HEK293T (cell line): Measurements from ENCODE around the gene PARM1.

ENCODE experiments used
- CTCF ChIA-PET: fragments of 350-600 bp; formaldehyde crosslinking; extraction: SDS; loops from one replicate; lab custom pipeline; 2021; ENCODE audit warnings: antibody characterized with exemption, inconsistent platforms; lab: Yijun Ruan, JAX
- POLR2A ChIA-PET: fragments of 350-600 bp; formaldehyde crosslinking; extraction: SDS; loops from one replicate; lab custom pipeline; 2020; ENCODE audit warnings: antibody characterized with exemption, inconsistent platforms; lab: Yijun Ruan, JAX
- DNase-seq: peaks from one replicate; pipeline ENCODE4 v3.0.0; 2012; ENCODE audit warnings: mixed read lengths; ENCODE audit errors: extremely low spot score
- ARNT ChIP-seq: fragments of 450-650 bp; IDR thresholded peaks from 2 replicates; pipeline ENCODE4 v1.6.1; 2017; ENCODE audit warnings: mild to moderate bottlenecking
- BHLHE40 ChIP-seq: fragments of 450-650 bp; IDR thresholded peaks from 2 replicates; pipeline ENCODE4 v1.6.1; 2016; ENCODE audit warnings: mild to moderate bottlenecking, moderate library complexity, borderline replicate concordance
- CTBP1 ChIP-seq: fragments of 450-650 bp; IDR thresholded peaks from 2 replicates; pipeline ENCODE4 v1.6.1; 2016; ENCODE audit warnings: borderline replicate concordance
- ELF4 ChIP-seq: fragments of 450-650 bp; IDR thresholded peaks from 2 replicates; pipeline ENCODE4 v1.6.1; 2017; ENCODE audit warnings: antibody characterized with exemption
- FOXA1 ChIP-seq: fragments of 450-650 bp; IDR thresholded peaks from 2 replicates; pipeline ENCODE4 v1.6.1; 2016; ENCODE audit warnings: mild to moderate bottlenecking
- FOXK2 ChIP-seq: fragments of 450-650 bp; IDR thresholded peaks from 2 replicates; pipeline ENCODE4 v1.6.1; 2016; ENCODE audit warnings: mild to moderate bottlenecking
- FOXM1 ChIP-seq: fragments of 450-650 bp; IDR thresholded peaks from 2 replicates; pipeline ENCODE4 v1.6.1; 2017; ENCODE audit warnings: mild to moderate bottlenecking, borderline replicate concordance
- HDGF ChIP-seq: fragments of 450-650 bp; IDR thresholded peaks from 2 replicates; pipeline ENCODE4 v1.6.1; 2017; ENCODE audit warnings: antibody characterized with exemption, borderline replicate concordance
- L3MBTL2 ChIP-seq: fragments of 450-650 bp; conservative IDR thresholded peaks from 2 replicates; pipeline ENCODE4 v1.6.1; 2016; ENCODE audit warnings: mild to moderate bottlenecking
- LEF1 ChIP-seq: fragments of 450-650 bp; IDR thresholded peaks from 2 replicates; pipeline ENCODE4 v1.6.1; 2017; ENCODE audit warnings: mild to moderate bottlenecking, borderline replicate concordance
- NFRKB ChIP-seq: fragments of 450-650 bp; IDR thresholded peaks from 2 replicates; pipeline ENCODE4 v1.6.1; 2016; ENCODE audit warnings: mild to moderate bottlenecking, moderate library complexity
- SP1 ChIP-seq: fragments of 450-650 bp; IDR thresholded peaks from 2 replicates; pipeline ENCODE4 v1.6.1; 2017
- SUZ12 ChIP-seq: fragments of 450-650 bp; IDR thresholded peaks from 2 replicates; pipeline ENCODE4 v1.6.1; 2016; ENCODE audit warnings: mild to moderate bottlenecking
- TARDBP ChIP-seq: fragments of 450-650 bp; IDR thresholded peaks from 2 replicates; pipeline ENCODE4 v1.6.1; 2016
- ZNF384 ChIP-seq: fragments of 450-650 bp; IDR thresholded peaks from 2 replicates; pipeline ENCODE4 v1.6.1; 2016
- TF ChIP-seq, protein P1 (sequence below): fragments of 450-650 bp; IDR thresholded peaks from 2 replicates; pipeline ENCODE4 v1.6.1; 2016

The PARM1 gene

DNA sequence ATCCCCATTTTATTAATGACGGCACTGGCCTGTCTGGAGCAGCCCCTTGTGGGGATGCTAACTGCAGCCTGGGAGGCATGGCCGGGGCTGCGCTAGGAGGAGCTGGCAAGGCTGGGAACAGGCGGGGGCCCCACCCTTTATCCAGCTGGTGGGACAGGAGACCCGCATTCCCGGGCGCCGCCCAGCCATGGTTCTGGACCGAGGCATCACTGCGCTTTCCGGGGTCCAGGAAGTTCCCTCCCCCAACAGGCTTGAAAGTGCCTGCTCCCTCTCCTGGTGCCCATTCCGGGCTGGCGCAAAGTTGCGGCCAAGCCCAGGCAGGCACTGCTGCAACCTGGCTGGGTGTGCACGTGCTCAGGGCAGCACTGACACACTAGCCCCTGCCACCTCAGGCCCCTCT, 124.5 kb downstream of the PARM1 start:
- TF ChIP-seq LEF1 (no peak), FOXM1 (no peak), HDGF (no peak), SP1 (no peak), L3MBTL2 (no peak), TARDBP (no peak), ELF4 (no peak), FOXK2 (no peak), FOXA1 (no peak), NFRKB (no peak), CTBP1 (no peak), BHLHE40 (no peak), ARNT (no peak), ZNF384 (no peak), SUZ12 (no peak)
- TF ChIP-seq, protein P1, sequence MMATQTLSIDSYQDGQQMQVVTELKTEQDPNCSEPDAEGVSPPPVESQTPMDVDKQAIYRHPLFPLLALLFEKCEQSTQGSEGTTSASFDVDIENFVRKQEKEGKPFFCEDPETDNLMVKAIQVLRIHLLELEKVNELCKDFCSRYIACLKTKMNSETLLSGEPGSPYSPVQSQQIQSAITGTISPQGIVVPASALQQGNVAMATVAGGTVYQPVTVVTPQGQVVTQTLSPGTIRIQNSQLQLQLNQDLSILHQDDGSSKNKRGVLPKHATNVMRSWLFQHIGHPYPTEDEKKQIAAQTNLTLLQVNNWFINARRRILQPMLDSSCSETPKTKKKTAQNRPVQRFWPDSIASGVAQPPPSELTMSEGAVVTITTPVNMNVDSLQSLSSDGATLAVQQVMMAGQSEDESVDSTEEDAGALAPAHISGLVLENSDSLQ: no peak
- DNase-seq: no peak
- CTCF ChIA-PET: interaction anchor here (0.6 to 1.1 kb wide), 2 partner anchors 228 to 534 kb away, joined by 3 read pairs; no protein-coding TSS in a partner anchor
- POLR2A ChIA-PET: no interaction called here

DNA sequence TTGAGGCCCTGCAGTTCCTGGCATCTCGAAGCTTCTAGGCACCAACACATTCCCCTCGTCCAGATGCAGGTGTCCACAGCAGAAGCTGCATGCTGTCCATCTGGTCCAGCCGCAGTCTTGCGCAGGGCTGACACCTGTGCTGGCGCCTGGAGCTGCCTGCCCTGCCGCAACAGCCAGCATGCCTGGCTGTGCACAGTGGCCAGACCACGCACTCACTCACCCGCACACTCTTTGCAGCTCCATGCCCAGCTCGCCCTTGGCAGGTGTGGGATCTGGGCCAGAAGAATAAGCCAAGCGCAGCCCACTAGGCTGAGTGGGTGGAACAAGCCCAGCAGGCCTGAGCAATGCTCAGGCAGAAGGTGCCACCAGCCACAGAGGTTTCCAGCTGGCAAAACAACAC, 125.6 kb downstream of the PARM1 start:
- TF ChIP-seq TARDBP: no peak
- no peak for TF ChIP-seq ARNT
- TF ChIP-seq FOXM1: no peak
- no peak for TF ChIP-seq NFRKB
- no peak for DNase-seq
- ChIA-PET POLR2A (no interaction called here), CTCF (interaction anchor here (1.1 kb wide), 1 partner anchor 227 kb away, joined by 3 read pairs; no protein-coding TSS in a partner anchor)

DNA sequence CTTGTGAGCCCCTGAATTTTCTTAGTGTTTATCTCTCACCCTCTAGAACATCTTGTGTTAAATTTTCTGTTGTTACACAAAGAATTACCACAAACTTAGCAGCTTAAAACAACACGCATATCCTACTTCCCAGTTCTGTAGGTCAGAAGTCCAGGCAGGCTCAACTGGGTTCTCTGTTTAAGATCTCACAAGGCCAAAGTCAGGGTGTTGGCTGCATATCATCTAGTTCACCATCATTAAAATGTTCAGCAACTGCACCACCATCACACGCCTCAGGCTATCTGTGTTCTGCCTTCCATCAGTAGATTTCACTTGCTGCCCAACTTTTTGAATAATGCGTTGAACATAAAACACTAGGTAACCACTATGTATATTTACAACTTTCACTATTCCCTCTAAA, 130.5 kb downstream of the PARM1 start:
- DNase-seq: no peak
- TF ChIP-seq ARNT (no peak), TARDBP (no peak), CTBP1 (no peak), NFRKB (no peak), BHLHE40 (no peak), FOXK2 (no peak), FOXA1 (no peak), L3MBTL2 (no peak), SP1 (no peak), HDGF (no peak)
- TF ChIP-seq, protein P1: no peak
- ChIA-PET POLR2A (no interaction called here), CTCF (no interaction called here)

DNA sequence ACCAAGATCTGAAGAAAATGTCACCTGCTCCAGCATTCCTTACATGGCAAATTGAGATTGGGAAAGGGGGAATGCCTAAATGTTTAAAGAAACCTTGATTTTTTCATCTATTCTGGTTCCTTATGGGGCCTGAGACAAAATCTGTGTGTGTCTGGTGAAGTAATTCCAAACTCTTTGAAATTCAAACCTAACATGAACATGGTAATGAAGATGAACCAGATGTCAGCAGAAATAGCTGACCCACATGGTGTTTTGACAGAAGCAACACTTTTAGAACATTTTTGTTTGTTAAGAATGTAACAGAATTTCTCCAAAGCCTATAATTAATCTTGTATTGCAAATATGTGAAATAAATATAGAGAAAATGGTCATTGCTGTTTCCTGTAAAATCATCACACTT, 133.0 kb downstream of the PARM1 start:
- ChIA-PET POLR2A (no interaction called here), CTCF (no interaction called here)
- no peak for DNase-seq
- no peak for TF ChIP-seq SP1
- TF ChIP-seq HDGF: no peak
- no peak for TF ChIP-seq ZNF384
- no peak for TF ChIP-seq FOXK2
- no peak for TF ChIP-seq BHLHE40
- no peak for TF ChIP-seq NFRKB
- no peak for TF ChIP-seq L3MBTL2
- no peak for TF ChIP-seq LEF1
- TF ChIP-seq, protein P1: no peak
- TF ChIP-seq ELF4: no peak
- no peak for TF ChIP-seq TARDBP
- no peak for TF ChIP-seq FOXM1
- TF ChIP-seq ARNT: no peak
- TF ChIP-seq FOXA1: no peak

DNA sequence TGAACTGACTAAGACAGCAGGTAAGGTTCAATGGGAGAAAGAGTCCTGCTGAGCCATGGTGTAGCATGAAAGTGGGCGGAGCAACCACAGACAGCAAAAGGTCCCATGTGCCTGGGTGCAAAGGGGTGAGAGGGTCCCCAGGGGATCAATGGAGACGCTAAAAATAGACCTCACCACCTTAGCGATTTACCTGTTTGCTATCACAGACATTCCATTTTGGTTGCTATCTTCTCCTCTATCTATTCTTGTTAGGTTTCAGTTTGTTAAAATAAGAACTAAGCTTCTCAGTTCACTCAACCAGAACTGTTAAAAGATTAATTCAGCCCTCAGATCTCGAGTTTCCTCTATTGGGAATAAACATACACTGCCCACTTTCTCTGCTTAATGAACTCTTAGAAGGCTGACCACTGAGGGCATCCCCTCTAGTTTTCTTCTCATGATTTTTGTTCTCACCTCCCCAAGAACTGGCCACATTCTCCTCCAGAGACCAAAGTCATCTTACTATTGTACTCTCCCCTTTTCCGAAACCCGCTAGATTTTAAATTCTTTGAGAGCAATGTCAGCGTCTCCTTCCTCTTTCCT, 136.7 kb downstream of the PARM1 start:
- CTCF ChIA-PET: no interaction called here
- POLR2A ChIA-PET: no interaction called here
- no peak for DNase-seq
- TF ChIP-seq FOXA1 (no peak), CTBP1 (no peak), FOXK2 (no peak), TARDBP (no peak), SUZ12 (no peak), HDGF (no peak), SP1 (no peak), L3MBTL2 (no peak)
- TF ChIP-seq, protein P1: no peak

DNA sequence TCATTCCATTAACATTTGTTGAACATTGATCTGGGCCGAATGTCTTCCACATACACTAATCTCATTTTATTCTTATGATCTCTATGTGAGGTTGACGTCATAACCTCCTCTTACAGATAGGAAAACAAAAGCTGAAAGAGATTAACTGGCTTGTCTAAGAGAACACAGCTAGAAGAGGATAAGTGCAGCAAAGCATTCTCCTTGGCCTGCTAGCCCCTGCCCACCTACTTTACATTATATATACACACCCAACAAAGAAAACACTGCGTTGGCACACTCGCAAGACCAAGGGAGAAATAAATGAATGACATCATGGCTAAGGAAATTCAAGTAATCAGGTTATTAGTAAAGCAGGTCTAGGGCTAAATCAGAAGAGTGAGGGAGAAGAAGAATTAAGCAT, 138.4 kb downstream of the PARM1 start:
- POLR2A ChIA-PET: no interaction called here
- DNase-seq: no peak
- CTCF ChIA-PET: no interaction called here
- TF ChIP-seq FOXA1 (no peak), ELF4 (no peak), NFRKB (no peak), SP1 (no peak), SUZ12 (no peak), ZNF384 (no peak)
